ENCODE data around the gene YARS2.

YARS2 gene

DNA sequence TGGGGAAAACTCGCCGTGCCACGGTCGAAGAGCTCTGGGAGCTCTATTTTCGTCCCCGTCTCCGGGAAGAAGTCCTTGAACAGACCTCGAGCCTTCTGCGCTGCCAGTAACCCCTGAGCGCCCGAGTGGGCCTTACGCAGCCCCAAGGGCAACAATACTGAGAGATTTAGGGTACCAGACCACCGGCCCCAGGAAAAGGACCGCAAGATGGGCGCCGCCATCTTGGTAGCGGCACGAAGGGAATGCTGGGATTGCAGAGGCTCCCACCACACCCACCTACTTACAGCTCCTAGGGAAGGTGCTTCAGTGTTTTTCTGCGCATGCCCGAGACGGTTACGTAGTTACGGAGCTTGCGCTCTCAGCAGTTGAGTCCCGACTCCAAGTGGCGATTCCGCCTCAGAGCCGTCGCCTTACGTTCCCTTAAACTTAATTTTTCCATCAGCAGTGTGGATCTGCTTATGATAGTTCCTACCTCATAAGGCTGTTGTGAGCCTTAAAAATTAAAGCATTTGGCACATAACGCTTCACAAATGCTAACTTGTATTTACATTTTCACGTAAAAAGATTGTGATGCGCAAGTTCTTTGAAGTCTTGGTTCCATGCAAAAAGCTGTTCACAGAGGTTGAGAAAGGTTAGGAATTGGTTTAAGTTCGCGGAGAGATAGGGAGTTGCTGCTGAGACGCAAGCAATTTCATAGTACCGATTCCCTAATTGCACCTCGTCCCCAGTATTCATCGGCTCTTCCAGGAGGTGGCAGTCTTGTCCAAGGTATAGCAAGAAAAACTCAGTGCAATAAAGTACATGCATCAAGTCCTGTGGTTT is at the start of gene YARS2:
TSS of gene YARS2 (minus strand) at position 244 of the 822 bp plus-strand sequence. CDS start at position 221, 23 bp downstream.
- DNase-seq = peak; percentile 95

DNA sequence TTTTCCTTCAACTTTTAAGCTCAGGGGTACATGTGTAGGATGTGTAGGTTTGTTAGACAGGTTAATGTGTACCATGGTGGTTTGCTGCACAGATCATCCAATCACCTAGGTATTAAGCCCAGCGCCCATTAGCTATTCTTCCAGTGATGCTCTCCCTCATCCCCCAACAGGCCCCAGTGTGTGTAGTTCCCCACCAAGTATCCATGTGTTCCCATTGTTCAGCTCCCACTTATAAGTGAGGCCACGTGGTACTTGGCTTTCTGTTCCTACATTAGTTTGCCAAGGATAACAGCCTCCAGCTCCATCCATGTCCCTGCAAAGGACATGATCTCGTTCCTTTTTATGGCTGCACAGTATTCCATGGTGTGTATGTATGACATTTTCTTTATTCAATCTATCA is 48.6 kb upstream of the YARS2 start:
- DNase-seq = no peak

DNA sequence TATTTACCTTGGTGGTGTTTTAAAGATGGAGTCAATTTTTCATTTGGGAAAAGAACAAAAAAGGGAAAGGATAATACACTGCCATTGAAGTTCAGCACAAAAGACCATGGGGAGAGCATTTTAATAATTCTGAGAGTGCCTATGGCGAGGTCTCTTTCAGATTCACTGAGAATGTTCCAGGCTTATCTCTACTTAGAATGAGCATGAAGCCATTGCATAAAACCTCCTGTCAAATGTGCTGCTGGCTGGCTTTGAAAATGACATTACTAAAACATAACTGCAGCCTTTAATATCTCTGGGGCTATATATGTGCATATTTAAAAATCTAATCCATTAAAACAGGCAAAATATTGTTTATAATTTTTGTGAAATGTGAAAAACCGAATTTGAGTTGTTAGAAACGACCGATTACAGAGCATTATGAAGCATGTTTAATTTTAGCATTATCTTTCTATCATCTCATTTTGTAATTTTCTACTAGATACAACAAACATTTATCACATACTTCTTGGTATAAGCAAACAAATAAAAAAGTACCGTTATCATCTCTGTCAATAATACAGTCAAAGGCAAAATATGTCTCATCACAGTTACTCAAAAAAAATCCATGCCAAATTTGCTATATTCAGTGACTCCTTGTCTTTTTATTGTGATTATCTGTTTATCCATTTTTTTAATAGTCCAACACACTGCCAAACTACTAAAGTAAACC is 45.7 kb upstream of the YARS2 start:
- no peak for DNase-seq

DNA sequence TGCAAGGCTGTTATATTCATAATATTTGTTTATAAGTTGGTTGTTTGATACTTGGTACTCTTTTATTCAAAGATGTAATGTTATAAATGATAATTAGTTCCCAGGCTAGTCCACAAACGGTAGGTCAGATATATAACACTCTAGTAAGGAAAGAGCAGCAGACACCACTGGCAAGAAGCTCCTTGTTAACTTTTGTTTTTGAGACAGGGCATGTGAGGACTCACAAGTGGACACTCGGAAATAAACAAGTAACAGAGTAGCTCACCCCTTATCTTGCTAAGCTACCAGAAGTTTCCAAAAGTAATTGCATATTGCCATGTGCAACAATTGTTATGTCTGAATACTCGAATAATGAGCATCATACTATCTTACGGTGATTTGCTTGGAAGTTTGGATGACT is 38.6 kb upstream of the YARS2 start:
- DNase-seq = no peak

DNA sequence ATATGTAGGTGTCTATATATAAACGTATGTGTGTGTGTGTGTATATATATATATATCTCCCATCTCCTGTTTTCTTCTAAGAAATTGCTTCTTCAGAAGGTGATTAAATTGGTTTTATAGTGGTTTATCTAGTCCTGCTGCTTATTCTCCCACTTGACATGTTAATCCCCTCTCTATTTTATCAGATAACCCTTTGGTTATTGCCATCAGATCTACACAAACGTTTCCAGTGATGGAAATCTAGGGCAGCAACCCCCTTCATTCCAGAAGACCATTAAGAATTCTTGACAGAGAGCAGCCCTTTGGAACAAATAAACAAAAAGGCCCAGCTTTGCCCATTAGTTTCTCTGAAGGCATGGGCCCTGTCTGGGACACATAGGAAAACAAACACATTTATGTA is 34.2 kb upstream of the YARS2 start:
- no peak for DNase-seq

DNA sequence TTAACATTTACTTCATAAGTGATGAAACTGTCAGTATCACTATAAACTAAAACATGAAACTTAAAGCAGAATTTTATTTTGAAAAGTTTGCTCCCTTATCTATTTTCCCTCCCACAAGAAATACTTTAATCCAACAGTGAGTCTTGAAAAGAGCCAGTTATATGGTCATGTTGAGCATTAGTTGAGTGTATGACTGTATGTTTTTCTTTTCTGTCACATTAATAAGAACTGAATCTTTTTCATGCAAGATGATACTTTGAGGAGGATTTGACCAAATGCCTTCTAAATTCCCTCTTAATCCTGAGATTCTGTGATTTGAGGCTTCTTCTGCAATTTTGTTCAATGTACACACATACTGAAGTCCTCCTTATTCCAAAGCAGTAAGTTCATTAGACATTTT is 33.7 kb upstream of the YARS2 start:
- no peak for DNase-seq

DNA sequence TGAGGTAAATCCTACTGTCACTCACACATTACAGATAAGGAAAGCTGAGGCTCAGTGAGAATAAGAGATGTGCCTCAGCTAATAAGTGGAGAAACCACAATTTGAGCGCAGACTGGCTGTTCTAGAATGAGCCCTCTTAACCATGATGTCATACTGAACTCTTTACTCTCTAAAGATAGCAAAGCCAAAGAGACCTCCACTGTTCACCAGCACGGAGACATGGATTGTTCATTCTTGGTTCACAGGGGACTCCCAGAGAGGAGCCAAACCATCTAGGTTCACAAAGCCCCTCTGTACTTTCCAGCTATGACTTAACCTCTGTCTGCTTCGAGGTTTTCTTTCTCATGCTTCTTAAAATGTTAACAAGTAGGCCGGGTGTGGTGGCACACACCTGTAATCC is 32.7 kb upstream of the YARS2 start:
- no peak for DNase-seq

DNA sequence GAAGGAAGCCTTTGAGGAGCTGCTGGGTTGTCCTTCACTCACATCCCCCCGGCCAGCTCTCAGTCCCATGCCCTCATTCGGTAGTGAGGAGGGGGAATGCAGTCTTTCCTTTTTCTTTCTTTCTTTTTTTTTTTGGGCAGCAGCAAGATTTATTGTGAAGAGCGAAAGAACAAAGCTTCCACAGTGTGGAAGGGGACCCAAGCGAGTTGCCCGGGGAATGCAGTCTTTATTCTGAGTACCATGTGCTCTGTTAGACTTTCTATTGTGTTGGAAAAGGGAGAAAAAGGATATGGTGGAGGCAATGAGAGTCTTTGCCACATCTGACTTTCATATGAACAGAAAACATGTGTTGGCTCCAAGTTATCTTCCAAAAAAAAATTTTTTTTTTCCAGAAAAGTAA is 29.9 kb upstream of the YARS2 start:
- no peak for DNase-seq

DNA sequence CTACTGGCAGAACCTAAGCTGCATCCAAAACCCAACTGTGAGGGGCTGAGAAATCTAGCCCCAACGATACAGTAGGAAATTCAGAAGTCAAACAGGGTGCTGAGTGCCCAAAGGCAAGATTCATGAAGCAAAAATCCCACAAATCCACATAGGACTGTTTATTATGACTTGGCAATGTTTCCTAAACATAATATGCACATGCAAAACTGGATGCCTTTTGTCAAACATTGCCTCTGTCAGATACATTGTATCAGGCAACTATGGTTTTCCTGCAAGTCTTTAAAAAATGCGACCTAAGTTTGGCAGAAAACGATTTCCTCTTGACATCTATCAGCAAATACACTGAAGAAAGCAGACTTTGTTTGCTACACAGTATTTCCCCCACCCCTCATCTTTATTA is 27.3 kb upstream of the YARS2 start:
- DNase-seq = no peak

DNA sequence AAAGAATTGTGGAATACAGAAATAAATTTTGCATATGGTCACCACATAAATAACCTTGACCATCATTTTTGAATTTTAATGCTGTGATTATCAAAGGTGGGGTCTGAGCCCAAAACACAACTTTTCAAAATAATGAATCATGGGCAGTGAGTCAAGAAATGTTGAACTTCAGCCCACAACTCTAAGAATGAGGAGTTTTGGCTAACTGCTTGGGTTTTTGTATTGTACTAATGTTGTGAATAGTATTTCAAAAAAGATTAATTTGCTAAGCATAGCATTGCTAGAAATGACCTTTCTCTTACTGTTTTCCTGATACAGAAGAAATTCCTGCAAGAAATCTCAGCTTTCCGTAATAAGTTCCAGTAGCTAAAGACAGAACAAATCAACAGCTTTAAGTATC is 24.4 kb upstream of the YARS2 start:
- DNase-seq = no peak

DNA sequence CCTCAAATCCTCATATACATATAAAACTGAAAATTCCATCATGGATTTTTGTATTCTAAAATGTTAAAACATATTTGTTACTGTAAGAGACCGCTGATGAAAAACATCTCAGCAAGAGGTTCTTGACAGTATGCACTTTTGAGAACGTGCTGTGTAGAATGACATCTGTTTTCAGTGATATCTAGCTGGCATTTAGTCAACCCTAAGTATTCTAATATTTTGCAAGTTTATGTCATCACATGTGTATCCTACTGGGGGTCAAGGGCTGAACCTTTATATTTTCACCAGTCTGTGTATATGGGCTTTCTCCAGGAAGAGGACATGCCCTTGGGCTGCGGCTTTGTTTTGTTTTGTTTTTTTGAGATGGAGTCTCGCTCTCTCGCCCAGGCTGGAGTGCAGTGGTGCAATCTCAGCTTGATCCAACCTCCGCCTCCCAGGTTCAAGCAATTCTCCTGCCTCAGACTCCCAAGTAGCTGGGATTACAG is 22.0 kb upstream of the YARS2 start:
- DNase-seq = no peak

DNA sequence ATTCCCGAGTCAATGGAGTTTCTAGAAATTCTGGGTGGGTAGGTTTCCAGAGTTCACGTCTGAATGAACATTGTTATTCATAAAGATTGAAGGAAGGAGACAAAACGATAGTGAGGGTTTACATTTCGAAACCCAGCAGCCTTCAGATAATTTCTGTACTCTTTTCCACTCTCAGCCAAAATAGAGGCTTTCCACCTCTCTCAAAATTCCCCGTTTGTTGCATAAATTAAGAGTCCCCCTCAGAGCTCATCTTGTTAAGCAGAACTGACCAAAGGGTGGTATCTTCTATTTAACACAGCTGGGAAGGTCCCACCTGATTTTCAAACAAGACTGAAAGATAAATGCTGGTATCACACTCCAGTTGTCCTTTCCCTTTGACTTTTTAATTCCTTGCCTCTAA is 21.5 kb upstream of the YARS2 start:
- DNase-seq = no peak

DNA sequence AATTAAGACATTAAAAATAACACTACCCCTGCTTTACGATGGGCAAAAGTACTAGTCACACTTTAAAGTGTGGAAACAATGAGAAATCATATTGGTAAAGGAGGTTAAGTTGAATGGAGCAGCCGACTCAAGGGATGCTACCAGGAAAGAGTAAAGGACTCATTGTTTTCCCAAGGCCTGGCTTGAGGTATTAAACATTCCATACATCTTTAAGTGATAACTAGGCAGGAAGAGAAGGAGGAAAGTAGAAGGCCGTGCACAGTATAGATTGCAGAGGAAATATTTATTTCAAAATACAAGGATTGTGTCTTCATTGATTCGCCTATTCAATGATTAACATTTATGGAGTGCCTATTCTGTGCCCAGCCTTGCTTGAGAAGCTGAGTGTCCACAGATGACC is 20.6 kb upstream of the YARS2 start:
- no peak for DNase-seq

DNA sequence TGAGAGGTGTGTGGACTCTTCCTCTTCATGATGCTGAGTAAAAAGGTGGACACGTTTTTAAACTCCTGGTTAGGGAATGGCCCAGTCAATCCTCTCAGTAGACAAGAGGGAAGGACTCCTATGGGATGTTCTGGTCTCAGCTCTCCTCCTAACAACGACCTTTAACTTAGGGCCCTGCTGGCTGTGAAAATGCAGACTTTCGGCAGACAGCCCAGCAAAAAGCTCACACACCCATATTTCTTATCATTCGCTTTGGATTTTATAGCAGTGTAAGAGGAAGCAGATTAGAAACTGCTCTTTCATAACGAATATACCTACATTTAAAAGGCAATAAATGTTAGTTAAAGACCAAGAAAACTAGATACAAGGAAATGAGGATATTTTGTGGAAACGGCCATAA is 18.0 kb upstream of the YARS2 start:
- DNase-seq = no peak

DNA sequence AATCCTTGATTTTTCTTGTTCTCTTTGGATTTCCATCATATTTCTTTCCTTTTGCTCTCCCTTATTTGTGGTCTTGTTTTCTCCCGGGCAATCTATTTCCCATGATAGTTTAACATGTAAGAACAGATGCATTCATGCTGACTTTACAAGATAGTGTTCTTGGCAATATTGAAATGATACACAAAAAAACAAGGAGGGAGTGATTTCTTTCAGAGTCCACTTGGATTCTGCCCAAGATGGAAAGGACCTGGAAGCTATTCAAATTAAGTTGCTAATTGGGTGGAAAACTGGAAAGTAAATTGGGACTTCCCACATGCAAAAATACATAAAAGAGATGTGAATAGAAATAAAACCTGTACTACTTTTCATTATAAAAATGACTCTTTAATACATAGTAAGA is 14.4 kb upstream of the YARS2 start:
- no peak for DNase-seq

DNA sequence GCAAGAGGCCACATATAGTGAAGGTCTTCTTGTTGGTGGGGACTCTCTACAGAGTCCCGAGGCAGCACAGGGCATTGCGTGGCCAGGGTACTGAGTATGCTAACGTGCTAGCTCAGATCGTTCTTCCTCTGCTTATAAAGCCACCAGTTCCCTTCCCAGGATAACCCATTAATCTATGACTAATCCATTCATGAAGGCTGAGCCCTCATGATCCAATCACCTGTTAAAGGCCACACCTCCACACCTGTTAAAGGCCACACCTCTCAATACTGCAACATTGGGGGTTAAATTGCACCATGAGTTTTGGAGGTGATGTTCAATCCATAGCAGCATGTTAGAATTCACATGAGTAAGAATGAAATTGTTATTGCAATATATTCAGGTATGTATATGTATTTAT is 12.8 kb upstream of the YARS2 start:
- no peak for DNase-seq

DNA sequence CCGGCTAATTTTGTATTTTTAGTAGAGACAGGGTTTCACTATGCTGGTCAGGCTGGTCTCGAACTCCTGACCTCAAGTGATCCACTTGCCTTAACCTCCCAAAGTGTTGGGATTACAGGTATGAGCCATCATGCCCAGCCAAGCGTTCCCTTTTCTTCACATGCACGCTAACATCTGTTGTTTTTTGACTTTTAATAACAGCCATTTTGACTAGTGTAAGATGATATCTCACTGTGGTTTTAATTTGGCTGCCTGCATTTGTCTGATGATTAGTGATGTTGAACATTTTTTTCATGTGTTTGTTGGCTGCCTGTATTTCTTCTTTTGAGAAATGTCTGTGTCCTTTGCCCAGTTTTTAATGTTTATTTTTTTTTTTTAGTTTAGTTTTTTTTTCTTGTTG is 10.2 kb upstream of the YARS2 start:
- DNase-seq = no peak

DNA sequence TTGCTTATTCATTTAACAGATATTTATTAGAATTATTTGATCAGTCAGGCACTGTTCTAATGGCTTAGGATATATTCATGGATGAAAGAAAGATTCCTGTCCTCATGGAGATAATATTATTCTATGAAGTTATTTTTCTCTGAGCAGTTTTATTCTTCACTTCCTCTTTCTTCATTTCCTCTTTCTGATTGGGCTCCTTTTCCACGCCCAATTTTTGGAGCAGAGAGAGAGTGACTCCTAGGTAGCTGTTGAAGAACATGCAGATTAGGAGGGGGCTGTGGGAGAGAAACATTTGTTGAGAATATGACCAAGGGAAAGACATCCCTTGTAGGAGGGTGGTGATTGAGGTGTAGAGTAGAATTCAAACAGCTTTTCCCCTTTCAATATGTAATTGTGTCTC is 6.0 kb upstream of the YARS2 start:
- no peak for DNase-seq

DNA sequence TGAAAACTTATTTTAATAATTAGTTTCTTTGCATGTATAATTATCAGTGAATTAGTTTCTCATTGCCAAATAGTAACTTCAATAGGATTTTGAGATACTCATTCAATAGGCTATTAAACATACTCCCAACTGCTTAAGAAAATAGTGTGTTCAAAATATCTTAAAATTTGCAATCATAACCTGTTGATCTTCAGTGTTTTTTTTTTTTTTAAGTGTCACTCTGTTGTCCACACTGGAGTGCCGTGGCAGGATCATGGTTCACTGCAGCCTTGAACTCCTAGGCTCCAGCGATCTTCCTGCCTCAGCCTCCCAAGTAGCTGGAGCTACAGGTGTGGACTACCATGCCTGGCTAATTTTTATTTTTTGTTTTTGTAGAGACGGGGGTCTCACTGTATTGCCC is 1.5 kb upstream of the YARS2 start:
- no peak for DNase-seq

DNA sequence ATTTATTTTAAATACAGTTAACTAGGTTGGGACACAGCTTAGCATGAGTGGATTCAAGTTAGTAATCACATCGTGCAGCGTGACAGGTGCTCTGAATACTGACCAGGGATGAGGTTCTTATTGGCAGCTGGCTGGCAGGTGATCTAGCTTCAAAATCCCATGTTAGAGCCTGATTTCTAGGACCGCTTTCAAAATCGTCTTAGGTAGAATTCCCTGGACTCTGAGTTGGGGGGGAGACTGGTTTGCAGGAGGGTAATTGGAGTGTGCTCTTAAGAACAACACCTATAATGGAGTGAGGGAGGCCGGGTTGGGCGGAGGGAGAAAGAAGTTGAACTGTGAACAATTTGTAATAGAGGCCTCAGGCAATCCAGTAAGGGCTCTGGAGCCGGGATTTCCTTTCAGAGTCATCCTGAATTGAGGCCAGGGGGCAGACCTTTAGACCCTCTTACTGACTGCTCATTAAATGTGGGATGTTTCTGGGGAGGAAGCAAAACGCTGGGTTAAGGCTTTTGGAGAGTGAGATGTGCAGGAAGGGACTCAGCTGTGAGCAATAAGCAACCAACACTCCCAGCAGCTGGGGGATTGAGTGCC is 874 bp upstream of the YARS2 start:
- DNase-seq = no peak

DNA sequence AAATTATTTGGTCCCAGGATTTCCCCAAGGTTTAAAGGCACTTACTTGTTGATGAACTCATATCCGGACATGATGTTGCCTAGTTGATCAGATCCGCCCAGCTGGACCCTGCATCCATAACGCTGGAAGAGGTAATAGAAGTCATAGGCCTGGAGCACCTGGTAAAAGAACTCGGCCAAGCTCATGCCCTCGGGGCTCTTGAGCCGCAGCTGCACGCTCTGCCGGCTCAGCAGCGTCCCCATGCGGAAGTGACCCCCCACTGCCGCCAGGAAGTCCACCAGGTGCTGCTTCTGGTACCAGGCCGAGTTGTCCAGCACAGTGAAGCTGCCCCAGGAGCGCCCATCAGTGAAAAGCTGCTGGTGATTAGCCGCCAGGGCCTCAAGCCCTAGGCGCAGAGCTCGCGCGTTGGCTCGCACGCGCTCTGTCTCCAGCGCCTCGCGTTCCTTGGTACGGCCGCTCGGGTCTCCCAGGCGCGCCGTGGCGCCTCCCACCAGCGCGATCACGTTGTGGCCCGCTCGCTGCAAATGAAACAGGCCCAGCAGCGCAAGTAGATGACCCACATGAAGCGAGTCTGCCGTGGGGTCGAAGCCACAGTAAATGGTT is 545 bp downstream of the YARS2 start:
- DNase-seq = peak; percentile 85

DNA sequence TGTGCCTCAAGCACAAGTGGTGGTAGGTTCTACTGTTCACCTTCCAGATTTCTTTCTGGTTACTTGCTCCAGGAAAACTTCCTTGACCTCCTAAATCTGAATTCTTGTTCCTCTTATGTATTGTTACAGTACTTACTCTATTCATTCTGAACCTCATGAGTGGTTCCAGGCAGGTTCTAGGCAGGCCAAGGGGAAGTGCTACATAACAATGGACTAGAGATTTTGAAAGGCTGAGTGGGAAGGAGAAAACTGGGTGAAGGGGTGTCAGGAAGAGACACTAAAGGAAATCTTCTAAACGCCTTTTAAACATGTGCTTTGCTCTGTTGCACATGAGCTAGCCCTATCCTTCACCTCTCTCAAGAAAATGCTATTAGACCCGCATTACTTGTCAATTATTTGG is 1.6 kb downstream of the YARS2 start:
- DNase-seq = no peak

DNA sequence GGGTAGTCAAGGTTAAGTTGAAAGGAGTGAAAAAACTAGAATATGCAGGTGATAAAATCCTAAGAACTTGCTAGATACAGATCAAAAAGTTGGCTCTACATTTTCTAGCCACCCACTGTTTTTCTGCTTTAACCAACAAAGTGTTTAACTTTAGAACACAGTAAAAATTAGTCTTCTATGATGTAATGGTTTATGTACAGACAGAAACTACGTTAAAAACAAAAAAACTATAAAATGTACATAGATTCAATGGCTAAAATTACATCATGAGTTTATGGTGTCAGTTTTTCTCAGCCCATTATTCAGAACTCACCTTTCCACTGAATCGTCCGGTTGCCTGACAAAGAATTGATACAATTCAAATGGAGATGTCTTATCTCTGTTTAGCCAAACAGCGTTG is 2.1 kb downstream of the YARS2 start:
- no peak for DNase-seq

DNA sequence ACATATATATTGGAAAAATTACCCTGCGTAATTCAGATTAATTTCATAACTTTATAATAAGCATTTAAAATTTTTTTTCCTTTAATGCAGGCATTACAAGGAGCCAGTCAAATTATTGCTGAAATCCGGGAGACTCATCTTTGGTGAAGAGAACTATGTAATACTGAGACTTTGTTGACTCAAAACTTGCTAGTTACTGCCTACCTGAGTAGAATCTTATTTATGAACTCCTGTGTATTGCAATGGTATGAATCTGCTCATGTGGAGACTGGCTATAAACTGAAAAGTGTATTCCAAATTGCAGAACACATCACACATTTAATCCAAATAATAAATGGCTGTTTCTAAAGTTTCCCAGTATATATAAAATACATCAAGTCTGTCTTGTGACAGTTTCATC is 12.4 kb downstream of the YARS2 start:
- DNase-seq = peak; percentile 6
